ENCODE results near the gene ECI2. TPM values are rescaled to one million over a fixed set of nuclear protein-coding genes. Genes with fewer than 3 reads are reported as not detected.

The ECI2 gene
- total and polyA plus RNA-seq, 2 of the 13 experiments (the other 11 are each of a cell fraction or from before 2014, with no cell fraction given) = 78.5 to 228 TPM

GRCh38 chr6:4135665-4136353 is 434 bp upstream of the ECI2 start (continued):
- TF ChIP-seq PHF8 (CRISPR knock-in tag; IDR thresholded peaks at IDR 0.05) (peak; percentile 41), HNF4G (IDR thresholded peaks at IDR 0.05; ENCODE audit: borderline replicate concordance, low read depth, low read length) (no peak), HNF4G (CRISPR knock-in tag; IDR thresholded peaks at IDR 0.05; ENCODE audit: borderline replicate concordance, low read depth) (peak; percentile 25; the same call in 1 of the 2 replicates), CBX1 (IDR thresholded peaks at IDR 0.05; ENCODE audit: low read depth) (peak; percentile 59), LRRFIP1 (CRISPR knock-in tag; conservative IDR thresholded peaks at IDR 0.05) (no peak), MXD3 (CRISPR knock-in tag; IDR thresholded peaks at IDR 0.05) (peak; percentile 87), TSC22D2 (CRISPR knock-in tag; IDR thresholded peaks at IDR 0.05; ENCODE audit: borderline replicate concordance) (0 out of 2 replicates have a peak, but pooled peaks have one; percentile 75), ZNF136 (CRISPR knock-in tag; IDR thresholded peaks at IDR 0.05; ENCODE audit: low read depth) (no peak), ZHX1 (CRISPR knock-in tag; IDR thresholded peaks at IDR 0.05; ENCODE audit: low read depth) (no peak), KDM6A (CRISPR knock-in tag; IDR thresholded peaks at IDR 0.05; ENCODE audit: low read depth) (no peak), SMAD3 (CRISPR knock-in tag; IDR thresholded peaks at IDR 0.05) (no peak), NFIC (IDR thresholded peaks at IDR 0.05; ENCODE audit: low read length) (no peak), ZNF484 (CRISPR knock-in tag; IDR thresholded peaks at IDR 0.05; ENCODE audit: borderline replicate concordance, low read depth) (no peak), SALL2 (CRISPR knock-in tag; IDR thresholded peaks at IDR 0.05) (no peak; the same call in 1 of the 2 replicates), ARHGAP35 (CRISPR knock-in tag; IDR thresholded peaks at IDR 0.05; ENCODE audit: borderline replicate concordance) (peak; percentile 75; the same call in 1 of the 2 replicates), ZNF44 (CRISPR knock-in tag; IDR thresholded peaks at IDR 0.05) (no peak), ZNF33B (CRISPR knock-in tag; IDR thresholded peaks at IDR 0.05) (0 out of 2 replicates have a peak, but pooled peaks have one; percentile 15), ZNF883 (CRISPR knock-in tag; IDR thresholded peaks at IDR 0.05; ENCODE audit: not compliant biosample characterization) (no peak), ZBTB26 (CRISPR knock-in tag; IDR thresholded peaks at IDR 0.05; ENCODE audit: borderline replicate concordance) (0 out of 2 replicates have a peak, but pooled peaks have one; percentile 45), ZGPAT (CRISPR knock-in tag; IDR thresholded peaks at IDR 0.05) (peak; percentile 67; the same call in 1 of the 2 replicates), TBL1XR1 (IDR thresholded peaks at IDR 0.05; ENCODE audit: borderline replicate concordance, low read length, partially characterized antibody) (no peak)

Data from HepG2 (cell line).